ENCODE data around the gene PMS2.
"Not testable (repeated sequence)": the region's sequence is repeated elsewhere in the genome, so short reads cannot be mapped to it uniquely, and the experiment has no call there.

- TF ChIP-seq CCAR2 (IDR thresholded peaks at IDR 0.05; ENCODE audit: low read depth, low read length); CTCF (IDR thresholded peaks at IDR 0.05 in 2 of 3, conservative IDR thresholded peaks at IDR 0.05 in 1 of 3; ENCODE audit: insufficient read depth in 2 of 3, low read depth in 1 of 3, low read length in 3 of 3); NELFE (IDR thresholded peaks at IDR 0.05; ENCODE audit: insufficient read depth, insufficient read length); PATZ1 (CRISPR knock-in tag; IDR thresholded peaks at IDR 0.05; ENCODE audit: borderline replicate concordance): not testable (repeated sequence)
These were observed 42.3 kb upstream of the PMS2 start for GRCh38 chr7:6051185-6051584.
